Measurements from ENCODE around the gene ATP6V1E1.

The ATP6V1E1 gene

DNA sequence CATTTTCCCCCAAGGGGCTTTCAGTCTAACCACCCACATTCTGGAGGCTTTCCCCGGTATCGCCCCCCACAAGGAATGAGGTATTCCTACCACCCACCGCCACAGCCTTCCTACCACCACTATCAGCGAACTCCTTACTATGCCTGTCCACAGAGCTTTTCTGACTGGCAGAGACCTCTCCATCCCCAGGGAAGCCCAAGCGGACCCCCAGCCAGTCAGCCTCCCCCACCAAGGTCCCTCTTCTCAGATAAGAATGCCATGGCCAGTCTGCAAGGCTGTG is 79.9 kb downstream of the ATP6V1E1 start:
- DNase-seq (ENCODE audit: low read depth in 2 of 2, low spot score in 1 of 2): no peak

GRCh38 chr22:17548010-17548755 is 80.4 kb downstream of the ATP6V1E1 start:
- DNase-seq (ENCODE audit: low read depth in 2 of 2, low spot score in 1 of 2): no peak

DNA sequence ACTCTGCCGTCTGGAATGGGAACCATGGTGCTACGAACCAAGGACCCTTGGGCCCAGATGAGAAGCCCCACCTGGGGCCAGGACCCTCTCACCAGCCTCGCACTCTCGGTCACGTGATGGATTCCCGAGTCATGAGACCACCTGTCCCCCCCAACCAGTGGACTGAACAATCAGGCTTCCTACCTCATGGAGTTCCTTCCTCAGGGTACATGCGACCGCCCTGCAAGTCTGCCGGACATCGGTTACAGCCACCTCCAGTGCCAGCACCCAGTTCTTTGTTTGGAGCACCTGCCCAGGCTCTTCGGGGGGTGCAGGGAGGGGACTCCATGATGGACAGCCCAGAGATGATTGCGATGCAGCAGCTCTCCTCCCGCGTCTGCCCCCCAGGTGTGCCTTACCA is 86.1 kb downstream of the ATP6V1E1 start:
- DNase-seq (ENCODE audit: low read depth in 2 of 2, low spot score in 1 of 2): no peak

Data from stimulated activated CD8-positive, alpha-beta memory T cell treated with anti-CD3 and anti-CD28 coated beads, Interleukin-4, amount 100 ng/mL, for 1 hour (primary cell).